ENCODE data around the gene TDRD10.

The TDRD10 gene, protein sequence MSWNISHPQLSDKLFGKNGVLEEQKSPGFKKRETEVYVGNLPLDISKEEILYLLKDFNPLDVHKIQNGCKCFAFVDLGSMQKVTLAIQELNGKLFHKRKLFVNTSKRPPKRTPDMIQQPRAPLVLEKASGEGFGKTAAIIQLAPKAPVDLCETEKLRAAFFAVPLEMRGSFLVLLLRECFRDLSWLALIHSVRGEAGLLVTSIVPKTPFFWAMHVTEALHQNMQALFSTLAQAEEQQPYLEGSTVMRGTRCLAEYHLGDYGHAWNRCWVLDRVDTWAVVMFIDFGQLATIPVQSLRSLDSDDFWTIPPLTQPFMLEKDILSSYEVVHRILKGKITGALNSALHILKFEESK

DNA sequence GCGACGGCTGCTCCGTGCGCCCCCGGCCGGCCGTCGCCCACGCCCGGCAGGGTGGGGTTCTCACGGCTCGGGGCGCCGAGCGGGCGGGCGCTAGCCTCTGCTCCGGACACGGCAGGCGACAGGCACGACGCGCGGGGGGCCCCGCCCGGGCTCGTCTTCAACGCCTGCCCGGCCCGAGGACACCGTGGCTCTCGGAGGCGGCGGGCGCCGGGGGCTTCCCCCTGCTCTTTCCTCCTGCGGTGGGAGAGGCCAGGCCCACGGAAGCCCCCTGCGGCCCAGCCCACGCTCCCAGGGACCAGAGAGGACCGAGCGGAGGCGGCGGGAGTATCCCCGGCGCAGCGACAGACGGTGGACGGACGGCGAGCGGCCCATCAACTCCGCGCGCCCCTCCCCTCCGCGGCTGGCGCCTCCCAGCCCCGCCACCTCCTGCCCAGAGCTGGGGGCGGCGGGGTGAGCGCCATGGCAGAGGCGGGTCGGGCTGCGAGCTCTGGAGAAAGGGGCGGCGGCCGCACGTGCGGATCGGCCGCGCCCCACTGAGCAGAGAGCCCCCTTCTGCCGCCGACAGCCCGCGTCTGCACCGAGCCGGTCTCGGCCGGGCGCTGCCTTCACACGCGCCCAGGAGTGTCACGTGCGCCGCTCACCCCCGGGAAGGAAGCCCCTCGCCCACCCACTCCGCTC, at the start of gene TDRD10, which contains the start of gene SHE:
Gene TDRD10 (plus strand): TSS at position 154 of the 678 bp plus-strand sequence. CDS start 4,685 bp downstream, outside the sequence.
Gene SHE (minus strand): TSS at position 347 of the 678 bp plus-strand sequence. CDS start 386 bp downstream, outside the sequence.
- DNase-seq, result no peak

DNA sequence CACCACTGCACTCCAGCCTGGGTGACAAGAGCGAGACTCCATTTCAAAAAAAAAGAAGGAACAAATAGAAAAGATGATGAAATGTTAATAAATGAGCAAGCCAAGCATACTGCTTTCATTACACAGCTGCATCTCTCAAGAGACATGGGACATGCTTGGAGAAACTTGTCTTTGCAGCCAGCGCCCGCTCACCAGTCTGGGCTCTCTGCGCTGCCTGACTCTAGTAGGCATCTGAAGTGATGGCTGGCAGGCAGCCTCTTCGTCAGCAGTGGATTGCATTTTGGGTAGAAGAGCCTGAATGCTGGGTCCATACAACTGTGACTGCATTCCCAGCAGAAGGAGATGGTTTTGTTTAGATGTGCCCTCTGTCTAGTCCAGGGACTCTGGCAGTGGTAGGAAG, 48.9 kb upstream of the TDRD10 start:
- DNase-seq, result no peak

DNA sequence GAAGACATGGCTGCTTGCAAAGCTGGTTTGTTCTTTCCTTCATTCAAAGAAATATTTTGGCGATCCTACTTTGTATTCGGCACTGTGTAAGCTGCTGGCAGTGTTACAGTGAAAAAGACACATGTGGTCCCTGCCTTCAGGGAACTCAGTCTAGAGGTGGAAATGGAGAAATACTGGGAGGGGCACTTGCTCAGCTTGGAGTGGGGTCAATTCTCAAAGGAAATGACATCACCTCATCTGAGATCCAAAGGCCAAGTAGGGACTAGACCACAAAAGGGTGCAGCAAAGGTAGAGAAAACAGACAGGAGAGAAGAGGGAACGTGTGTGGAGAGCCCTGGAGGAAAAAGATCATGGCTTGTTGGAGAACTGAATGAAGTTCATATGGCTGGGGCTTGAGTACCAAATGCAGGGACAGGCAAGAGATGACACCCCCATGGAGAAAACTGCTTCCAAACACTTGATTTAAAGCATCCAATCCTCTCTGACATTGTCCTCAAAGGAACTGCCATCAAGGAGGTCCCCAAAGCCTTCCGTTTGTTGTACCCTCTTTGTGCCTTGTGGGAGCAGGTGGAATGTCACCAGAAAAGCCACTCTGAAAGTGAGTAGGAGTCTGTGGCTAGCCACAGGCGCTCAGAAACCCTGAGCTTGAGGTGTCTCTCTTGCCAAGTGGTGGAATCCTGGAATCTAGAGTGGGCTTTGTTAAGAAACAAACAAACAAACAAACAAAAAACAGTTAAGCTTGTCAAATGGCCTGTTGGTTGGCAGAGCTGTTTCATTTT, 48.3 kb upstream of the TDRD10 start:
- DNase-seq, result no peak

DNA sequence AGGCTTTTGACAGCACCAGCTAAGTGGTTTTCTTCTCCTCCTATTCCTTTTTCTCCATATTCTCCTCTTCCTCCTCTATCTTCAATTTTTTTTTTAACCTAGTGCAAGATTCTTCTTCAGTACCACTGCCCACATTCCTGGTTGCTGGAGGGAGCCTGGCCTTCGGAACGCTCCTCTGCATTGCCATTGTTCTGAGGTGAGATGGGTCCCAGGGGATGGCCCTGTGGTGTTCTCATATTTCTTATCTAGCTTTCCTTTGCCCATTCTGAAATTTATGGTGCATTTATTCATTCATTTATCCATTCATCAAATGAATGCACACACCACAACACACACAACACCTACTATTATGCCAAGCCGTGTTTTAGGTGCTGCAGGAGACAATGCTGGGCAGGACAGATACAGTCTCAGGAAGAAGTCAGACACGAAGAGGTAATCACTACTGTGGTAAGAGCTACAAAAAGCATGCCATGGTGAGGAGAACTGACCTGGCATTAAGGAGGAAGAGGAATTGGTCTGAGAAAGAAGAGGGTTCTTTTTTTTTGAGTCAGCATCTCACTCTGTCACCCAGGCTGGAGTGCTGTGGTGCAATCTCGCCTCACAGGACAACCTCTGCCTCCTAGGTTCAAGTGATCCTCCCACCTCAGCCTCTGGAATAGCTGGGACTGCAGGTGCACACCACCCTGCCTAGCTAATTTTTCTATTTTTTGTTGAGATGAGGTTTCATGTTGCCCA, 47.5 kb upstream of the TDRD10 start:
- DNase-seq, result no peak

DNA sequence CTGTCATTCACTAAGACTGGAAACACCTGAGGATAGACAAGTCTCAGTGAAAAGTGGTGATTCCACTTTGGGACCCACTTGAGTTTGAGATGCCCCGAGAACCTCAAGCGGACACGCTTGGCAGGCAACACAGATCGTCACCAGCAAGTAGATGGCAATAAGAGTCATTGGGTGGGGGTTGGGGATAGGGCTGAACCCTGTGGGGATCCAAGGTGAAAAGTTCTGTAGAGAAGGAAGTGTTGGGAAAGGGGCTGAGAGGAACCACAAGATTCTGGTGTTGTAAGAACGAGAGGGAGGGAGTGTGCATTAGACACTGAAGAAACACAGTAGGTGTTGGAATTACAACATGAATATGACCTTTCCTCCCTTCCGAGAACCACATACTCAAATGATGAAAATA, 45.4 kb upstream of the TDRD10 start:
- no peak for DNase-seq

DNA sequence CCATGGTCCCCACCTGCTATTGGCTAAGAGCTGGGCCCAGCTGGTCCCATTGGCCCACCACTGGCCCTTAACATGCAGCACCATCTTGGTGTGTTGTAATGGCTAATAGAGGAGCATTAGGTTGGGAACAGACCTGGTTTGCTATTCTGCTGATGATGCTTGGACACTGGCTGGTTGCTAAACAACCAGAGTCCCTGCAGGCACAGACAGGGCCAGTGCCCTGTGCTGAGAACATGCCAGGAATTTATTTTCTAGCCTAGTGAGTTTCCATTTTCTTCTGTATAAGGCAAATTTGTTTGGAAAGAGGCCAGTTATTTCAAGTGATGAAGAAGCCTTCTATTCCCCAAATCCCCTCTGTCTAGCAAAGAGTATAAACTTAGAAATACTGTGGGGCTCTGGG, 42.9 kb upstream of the TDRD10 start:
- no peak for DNase-seq

DNA sequence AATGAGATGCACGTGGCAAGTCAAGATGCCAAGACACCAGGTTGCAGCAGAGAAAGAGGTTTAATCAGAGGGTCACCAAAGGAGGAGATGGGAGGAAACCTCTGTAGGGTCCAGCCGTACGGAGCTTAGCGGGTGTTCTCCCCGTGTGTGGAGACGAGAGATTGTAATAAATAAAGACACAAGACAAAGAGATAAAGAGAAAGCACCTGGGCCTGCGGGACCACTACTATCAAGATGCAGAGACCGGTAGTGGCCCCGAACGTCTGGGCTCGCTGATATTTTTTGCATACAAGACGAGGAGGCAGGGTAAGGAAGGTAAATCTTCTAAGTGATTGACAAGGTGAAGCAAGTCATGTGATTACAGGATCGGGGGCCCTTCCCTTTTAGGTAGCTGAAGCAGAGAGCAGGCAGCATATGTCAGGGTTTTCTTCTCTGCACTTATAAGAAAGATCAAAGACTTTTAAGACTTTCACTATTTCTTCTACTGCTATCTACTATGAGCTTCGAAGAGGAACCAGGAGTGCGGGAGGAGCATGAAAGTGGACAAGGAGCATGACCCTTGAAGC, 41.2 kb upstream of the TDRD10 start:
- no peak for DNase-seq

DNA sequence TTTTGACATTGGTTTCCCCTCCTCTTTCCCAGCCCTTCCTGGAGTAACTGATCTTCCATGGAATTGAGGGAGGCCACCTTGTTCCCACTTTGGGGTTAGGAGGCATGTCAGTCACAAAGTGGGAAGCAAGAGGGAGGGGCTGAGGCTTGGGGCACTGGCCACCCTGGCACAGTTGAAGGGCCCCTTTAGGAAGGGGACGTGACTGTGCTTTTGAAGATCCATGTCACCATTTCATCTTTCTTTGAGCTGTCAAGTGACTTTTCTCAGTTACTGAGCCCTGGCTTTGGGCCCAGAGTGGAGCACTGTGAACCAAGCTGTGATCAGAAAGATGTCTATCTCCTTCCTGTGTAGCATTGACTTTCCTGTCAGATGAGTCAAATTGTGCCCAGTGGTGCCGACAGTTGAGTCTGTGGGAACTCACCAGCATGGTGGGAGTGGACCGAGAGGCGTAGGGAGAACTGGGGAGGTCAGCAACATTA, 38.5 kb upstream of the TDRD10 start:
- no peak for DNase-seq

DNA sequence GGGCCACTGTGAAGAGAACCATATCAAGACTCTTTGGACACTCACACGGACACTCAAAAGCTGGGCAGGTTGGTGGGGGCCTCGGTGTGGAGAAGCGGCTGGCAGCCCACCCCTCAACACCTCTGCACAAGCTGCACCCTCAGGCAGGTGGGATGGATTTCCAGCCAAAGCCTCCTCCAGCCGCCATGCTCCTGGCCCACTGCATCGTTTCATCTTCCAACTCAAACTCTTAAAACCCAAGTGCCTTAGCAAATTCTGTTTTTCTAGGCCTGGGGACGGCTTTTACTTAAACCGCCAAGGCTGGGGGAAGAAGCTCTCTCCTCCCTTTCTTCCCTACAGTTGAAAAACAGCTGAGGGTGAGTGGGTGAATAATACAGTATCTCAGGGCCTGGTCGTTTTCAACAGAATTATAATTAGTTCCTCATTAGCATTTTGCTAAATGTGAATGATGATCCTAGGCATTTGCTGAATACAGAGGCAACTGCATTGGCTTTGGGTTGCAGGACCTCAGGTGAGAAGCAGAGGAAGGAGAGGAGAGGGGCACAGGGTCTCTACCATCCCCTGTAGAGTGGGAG, 36.3 kb upstream of the TDRD10 start:
- no peak for DNase-seq

DNA sequence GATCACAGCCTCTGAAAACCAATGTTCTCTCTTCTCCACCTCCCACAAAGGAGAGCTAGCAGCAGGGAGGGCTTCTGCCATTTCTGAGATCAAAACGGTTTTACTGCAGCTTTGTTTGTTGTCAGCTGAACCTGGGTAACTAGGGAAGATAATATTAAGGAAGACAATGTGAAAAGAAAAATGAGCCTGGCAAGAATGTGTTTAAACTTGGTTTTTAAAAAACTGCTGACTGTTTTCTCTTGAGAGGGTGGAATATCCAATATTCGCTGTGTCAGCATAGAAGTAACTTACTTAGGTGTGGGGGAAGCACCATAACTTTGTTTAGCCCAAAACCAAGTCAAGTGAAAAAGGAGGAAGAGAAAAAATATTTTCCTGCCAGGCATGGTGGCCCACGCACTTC, 35.8 kb upstream of the TDRD10 start:
- no peak for DNase-seq

DNA sequence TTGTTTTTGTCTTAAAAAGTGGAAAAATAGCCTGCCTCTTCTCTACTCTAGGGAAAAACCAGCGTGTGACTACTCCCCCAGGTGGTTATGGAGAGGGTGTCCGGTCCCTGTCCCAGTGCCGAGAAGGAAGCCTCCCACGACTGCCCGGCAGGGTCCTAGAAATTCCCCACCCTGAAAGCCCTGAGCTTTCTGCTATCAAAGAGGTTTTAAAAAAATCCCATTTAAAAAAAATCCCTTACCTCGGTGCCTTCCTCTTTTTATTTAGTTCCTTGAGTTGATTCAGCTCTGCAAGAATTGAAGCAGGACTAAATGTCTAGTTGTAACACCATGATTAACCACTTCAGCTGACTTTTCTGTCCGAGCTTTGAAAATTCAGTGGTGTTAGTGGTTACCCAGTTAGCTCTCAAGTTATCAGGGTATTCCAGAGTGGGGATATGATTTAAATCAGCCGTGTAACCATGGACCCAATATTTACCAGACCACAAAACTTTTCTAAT, 35.0 kb upstream of the TDRD10 start:
- DNase-seq, result no peak

DNA sequence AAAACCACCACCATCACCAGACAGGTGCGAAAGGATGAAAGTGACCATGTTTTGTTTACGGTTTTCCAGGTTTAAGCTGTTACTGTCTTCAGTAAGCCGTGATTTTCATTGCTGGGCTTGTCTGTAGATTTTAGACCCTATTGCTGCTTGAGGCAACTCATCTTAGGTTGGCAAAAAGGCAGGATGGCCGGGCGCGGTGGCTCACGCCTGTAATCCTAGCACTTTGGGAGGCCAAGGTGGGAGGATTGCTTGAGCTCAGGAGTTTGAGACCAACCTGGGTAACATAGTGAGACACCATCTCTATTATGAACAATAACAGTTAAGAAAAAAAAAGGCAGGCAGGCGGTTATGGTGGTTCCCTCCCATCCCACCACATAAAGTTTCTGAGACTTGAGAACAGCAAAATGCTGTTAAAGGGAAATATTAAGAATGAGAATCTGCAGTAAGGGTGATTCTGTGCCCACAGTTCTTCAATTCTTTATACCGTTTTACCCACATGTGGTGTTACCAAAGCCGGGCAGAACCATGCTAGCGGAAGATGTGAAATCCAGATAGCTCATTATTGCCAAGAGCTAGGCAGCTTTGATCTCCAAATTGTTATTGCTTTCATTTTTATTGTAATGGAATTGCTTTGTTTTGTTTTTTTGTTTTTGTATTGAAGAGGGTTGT, 34.5 kb upstream of the TDRD10 start:
- DNase-seq, result no peak

DNA sequence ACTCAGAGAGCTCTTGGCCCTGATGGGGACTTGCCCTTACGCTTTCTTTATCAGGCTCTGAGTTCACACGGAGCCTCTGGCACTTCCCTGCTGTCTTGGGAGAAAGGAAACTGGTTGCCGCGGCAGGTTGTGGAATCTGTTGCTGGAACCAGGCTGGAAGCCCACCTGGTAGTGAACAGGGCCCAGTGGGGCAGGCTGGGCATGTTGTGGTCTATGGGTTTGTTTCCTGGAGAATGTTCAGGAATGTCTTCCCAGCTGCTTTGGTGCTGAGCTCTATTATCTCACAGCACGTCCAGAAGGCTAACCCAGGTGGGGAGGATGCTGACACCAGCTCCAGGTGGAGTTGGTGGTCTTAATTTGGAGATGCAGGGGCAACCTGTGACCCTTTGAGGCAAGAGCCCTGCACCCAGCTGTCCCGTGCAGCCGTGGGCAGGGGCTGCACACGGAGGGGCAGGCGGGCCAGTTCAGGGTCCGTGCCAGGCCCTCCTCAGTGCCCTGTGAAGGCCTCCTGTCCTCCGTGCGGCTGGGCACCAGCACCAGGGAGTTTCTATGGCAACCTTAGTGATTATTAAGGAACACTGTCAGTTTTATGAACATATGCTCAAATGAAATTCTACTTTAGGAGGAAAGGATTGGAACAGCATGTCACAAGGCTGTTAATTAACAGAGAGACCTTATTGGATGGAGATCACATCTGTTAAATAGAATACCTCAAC, 33.3 kb upstream of the TDRD10 start:
- DNase-seq, result no peak

DNA sequence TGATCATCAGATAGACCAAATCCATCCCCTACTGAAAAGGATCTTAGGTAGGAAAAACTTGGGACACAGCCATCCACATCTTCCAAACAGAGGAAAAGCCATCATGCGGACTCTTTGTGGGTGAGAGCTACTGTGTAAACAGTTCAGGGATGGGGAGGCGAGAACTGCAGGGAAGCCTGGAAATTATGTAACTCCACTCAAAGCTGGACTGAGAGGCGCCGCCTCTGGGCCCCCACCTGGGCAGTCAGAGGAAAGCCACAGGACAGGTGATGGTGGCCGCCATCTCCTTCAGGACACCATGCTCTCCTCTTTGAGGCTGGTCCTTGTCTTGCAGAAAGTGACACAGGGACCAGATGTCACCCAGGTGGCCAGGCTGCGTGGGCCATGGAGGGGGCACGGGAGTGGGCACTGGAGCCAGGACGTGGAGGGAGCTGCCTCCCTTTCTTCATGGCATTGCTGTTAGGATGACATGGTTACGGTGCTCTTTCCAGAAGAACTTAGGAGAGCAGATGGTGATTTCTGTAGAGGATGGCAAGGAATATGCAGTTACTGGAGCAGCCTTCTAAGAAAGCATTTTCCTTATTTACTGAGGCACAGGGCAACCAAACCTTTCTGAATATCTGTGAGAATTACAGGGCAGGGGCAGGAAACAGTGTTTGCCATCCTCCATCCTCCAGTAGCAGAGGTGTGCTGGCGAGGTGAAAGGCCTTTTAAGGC, 32.0 kb upstream of the TDRD10 start:
- no peak for DNase-seq

DNA sequence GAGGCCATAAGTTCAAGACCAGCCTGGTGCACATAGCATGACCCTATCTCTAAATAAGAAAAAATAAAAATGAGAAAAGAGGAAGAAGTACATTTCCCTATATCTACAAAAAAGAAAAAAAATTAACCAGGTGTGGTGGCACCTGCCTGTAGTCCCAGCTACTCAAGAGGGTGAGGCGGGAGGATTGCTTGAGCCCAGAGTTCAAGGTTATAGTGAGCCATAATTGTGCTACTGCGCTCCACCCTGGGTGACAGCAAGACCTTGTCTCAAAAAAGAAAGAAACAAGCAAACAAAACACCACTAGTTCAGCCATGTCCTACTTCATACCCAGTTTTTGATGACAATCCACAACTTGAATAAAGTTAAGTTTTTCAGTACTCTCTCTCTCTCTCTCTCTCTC, 30.7 kb upstream of the TDRD10 start:
- DNase-seq, result no peak

DNA sequence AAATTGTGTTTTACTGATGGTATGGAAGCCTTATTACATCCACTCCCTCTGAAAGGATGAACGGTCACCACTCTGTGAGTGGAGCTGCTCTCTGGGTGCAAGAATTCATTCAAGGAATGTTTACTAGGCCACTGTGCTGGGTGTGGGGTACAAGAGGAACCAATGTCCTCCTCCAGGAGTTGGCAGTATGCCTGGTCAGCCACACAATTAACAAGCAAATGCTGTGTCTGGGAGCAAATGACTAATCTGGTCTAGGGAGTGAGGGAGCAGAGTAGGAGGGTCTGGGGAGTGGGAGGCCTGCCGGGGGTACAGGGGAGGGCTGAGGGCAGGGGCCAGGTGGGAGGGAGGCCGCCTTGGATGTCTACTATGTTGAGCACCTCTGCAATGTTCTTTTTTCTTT, 27.2 kb upstream of the TDRD10 start:
- no peak for DNase-seq

DNA sequence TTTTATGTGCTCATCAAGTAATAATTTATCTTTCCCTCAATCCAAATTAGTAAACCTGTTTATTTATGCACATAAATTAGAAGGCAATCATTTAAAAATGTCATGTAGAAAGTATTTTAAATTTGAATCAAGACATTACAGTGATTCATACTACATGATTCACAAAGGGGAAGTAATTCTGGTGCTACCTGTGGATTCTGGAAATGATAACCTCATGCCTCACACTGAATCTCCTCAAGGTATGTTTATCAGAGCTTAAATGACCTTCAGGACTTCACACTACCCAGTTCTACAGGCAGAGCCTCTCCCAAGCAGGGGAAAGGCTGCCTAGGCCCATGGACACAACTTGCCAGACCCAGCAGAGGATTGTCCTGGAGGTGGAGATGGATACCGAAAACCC, 25.2 kb upstream of the TDRD10 start:
- no peak for DNase-seq

DNA sequence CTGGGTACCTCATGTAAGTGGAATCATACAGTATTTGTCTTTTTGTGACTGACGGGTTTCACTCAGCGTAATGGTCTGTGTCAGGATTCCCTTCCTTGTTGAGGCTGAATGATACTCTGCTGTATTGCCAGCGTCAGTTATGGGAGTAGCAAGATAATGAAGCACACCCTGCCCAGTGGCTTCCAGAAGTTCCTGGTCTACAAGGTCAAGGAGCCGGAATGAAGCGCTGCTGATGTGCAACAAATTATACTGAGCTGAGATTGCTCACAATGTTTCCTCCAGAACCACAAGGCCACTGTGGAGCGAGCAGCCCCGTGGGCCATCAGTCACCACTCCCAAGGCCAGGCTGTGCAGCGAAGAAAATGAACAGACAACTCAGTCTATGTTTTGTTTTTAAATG, 24.0 kb upstream of the TDRD10 start:
- no peak for DNase-seq

DNA sequence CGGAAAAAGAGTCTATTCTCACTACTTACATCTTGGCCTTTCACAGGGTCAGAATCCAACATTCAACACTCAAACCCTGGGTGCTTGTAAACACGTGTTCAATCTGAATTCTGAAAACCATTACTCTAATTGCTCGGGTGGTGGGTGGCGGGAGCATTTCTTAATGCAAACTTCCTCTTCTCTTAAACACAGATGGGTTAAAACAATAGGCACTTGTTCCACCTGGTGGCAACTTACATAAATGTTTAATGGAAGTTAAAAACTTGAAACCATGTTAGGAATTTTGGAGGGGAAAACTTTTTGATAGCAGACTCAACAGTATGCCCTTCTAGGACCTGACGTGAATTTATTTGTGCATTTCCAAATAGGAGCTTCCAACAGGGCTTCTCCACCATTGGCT, 23.4 kb upstream of the TDRD10 start:
- no peak for DNase-seq
